ENCODE measurements around the gene C12orf56. TPM values are rescaled to one million over a fixed set of nuclear protein-coding genes. Genes with fewer than 3 reads are reported as not detected.
A peak's percentile ranks its signal among the peaks of the same experiment; 100 is the strongest.
"Not testable (repeated sequence)": the region's sequence is repeated elsewhere in the genome, so short reads cannot be mapped to it uniquely, and the experiment has no call there.

C12orf56 gene
- total RNA-seq, 1 experiment from 2014 or later, result 8.1 TPM

GRCh38 chr12:64296301-64296700 is 94.3 kb downstream of the C12orf56 start:
- Histone ChIP-seq H4K20me1 (ENCODE audit: low read length) (no peaks in the 10 kb centered on the region), H3K9me3 (ENCODE audit: low read length) (no peaks in the 10 kb centered on the region), H3K4me2 (ENCODE audit: low read length) (no peak overlapping the region), H3K36me3 (ENCODE audit: low read depth, low read length) (no peaks in the 10 kb centered on the region), H3K27me3 (ENCODE audit: low read length) (no peaks in the 10 kb centered on the region), H2AFZ (ENCODE audit: low read length) (no peak overlapping the region), H3K4me3 (ENCODE audit: low read length) (no peak overlapping the region), H3K9me2 (replicated peaks; ENCODE audit: low read length) (no peaks in the 10 kb centered on the region), H3F3A (ENCODE audit: low read length, unreplicated experiment) (no peaks in the 10 kb centered on the region), H3K9ac (ENCODE audit: low read length) (no peak overlapping the region), H3K27ac (ENCODE audit: low read length) (no peak overlapping the region), H3K4me1 (ENCODE audit: insufficient read depth, low read length) (peaks cover 11% of the 10 kb centered on the region), H3K79me2 (ENCODE audit: low read length) (no peaks in the 10 kb centered on the region)
- ChIA-PET CTCF (no interaction called here), POLR2A (ENCODE audit: unreplicated experiment) (no interaction called here)
- no TSS peak for BruUV-seq (replicated peaks)
- no peak for DNase-seq
- TF ChIP-seq CTCF (conservative IDR thresholded peaks at IDR 0.05; ENCODE audit: low read depth, low read length) (no peak), EZH2 (IDR thresholded peaks at IDR 0.05; ENCODE audit: low read length, unreplicated experiment) (no peak), EZH2phosphoT487 (IDR thresholded peaks at IDR 0.05; ENCODE audit: borderline replicate concordance, low read length) (no peak)
- ATAC-seq, result no peak
- intact Hi-C loops (cut with micrococcal nuclease), result no loop called here

- Histone ChIP-seq H3K27me3 (ENCODE audit: low read length) (no peaks in the 10 kb centered on the region), H4K20me1 (ENCODE audit: low read length) (no peaks in the 10 kb centered on the region), H3K36me3 (ENCODE audit: low read depth, low read length) (no peaks in the 10 kb centered on the region), H3K9me3 (ENCODE audit: low read length) (no peaks in the 10 kb centered on the region), H3K9me2 (replicated peaks; ENCODE audit: low read length) (no peaks in the 10 kb centered on the region), H3K4me3 (ENCODE audit: low read length) (peak overlapping the region; percentile 66), H3K79me2 (ENCODE audit: low read length) (no peaks in the 10 kb centered on the region), H3F3A (ENCODE audit: low read length, unreplicated experiment) (no peaks in the 10 kb centered on the region), H3K4me2 (ENCODE audit: low read length) (peak overlapping the region; percentile 86), H3K27ac (ENCODE audit: low read length) (no peak overlapping the region; the same call in 1 of the 2 replicates), H3K9ac (ENCODE audit: low read length) (peak overlapping the region; percentile 32), H3K4me1 (ENCODE audit: insufficient read depth, low read length) (peaks cover 11% of the 10 kb centered on the region), H2AFZ (ENCODE audit: low read length) (peak overlapping the region; percentile 97)
- TF ChIP-seq CTCF (conservative IDR thresholded peaks at IDR 0.05; ENCODE audit: low read depth, low read length), result no peak
- no peak for TF ChIP-seq EZH2 (IDR thresholded peaks at IDR 0.05; ENCODE audit: low read length, unreplicated experiment)
- TF ChIP-seq EZH2phosphoT487 (IDR thresholded peaks at IDR 0.05; ENCODE audit: borderline replicate concordance, low read length), result no peak
- intact Hi-C loops (cut with micrococcal nuclease), result no loop called here
- no TSS peak for BruUV-seq (replicated peaks)
- ATAC-seq (no peak), DNase-seq (no peak)
- POLR2A ChIA-PET (ENCODE audit: unreplicated experiment), result interaction anchor here (0.6 kb wide), 2 partner anchors 14 to 110 kb away, joined by 3 read pairs; partner anchors contain the start of gene XPOT
- CTCF ChIA-PET, result interaction anchor here (0.6 kb wide), 1 partner anchor 10 kb away, joined by 3 read pairs; no protein-coding TSS in a partner anchor
These were observed 96.7 kb downstream of the C12orf56 start for GRCh38 chr12:64293654-64294364.

- ChIA-PET CTCF (interaction anchor here (0.6 kb wide), 1 partner anchor 11 kb away, joined by 3 read pairs; no protein-coding TSS in a partner anchor), POLR2A (ENCODE audit: unreplicated experiment) (interaction anchor here (0.6 kb wide), 2 partner anchors 15 to 111 kb away, joined by 3 read pairs; partner anchors contain the start of gene XPOT)
- H4K20me1 ChIP-seq (ENCODE audit: low read length); H3F3A ChIP-seq (ENCODE audit: low read length, unreplicated experiment); BruUV-seq (replicated peaks); intact Hi-C loops (cut with micrococcal nuclease); H3K27ac ChIP-seq (ENCODE audit: low read length); H3K27me3 ChIP-seq (ENCODE audit: low read length); H3K79me2 ChIP-seq (ENCODE audit: low read length); H3K9me3 ChIP-seq (ENCODE audit: low read length); H3K9me2 ChIP-seq (replicated peaks; ENCODE audit: low read length); H3K36me3 ChIP-seq (ENCODE audit: low read depth, low read length): not testable (repeated sequence)
- Histone ChIP-seq H3K4me3 (ENCODE audit: low read length) (peak overlapping the region; percentile 66), H3K4me1 (ENCODE audit: insufficient read depth, low read length) (peaks cover 11% of the 10 kb centered on the region), H3K9ac (ENCODE audit: low read length) (peak overlapping the region; percentile 32), H3K4me2 (ENCODE audit: low read length) (peak overlapping the region; percentile 86), H2AFZ (ENCODE audit: low read length) (peak overlapping the region; percentile 97)
- ATAC-seq, result peak; percentile 63
- DNase-seq, result peak; percentile 13
These were observed 97.4 kb downstream of the C12orf56 start for GRCh38 chr12:64293174-64293573.

Measured in PC-3 (cell line).